Measurements from ENCODE around the gene NKIRAS2.

Gene NKIRAS2

DNA sequence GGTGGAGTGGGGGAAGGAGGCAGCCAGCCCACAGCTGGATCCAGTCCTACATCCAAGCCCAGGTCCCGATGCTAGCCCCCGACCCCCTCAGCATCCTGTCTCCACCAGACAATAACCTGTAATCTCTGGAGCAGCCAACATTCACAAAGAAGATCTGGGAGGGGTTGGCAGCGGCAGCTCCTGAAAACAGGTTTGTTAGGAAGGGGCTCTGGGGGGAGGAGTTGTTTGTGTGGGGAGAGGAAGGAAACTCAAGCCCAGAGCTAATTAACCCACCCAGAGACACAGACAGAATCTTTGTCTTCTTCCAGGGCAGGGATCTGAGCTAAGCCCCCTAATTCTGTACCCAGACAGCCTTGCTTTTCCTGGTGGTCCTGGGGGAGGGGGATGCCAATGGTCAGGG, 35.1 kb downstream of the NKIRAS2 start:
- DNase-seq (no peak), ATAC-seq (no peak)
- Mint-ChIP-seq H3K9me3 (no peaks in the 10 kb centered on the region), H3K27ac (no peak overlapping the region), H3K4me3 (no peak overlapping the region), H3K27me3 (peaks cover 56% of the 10 kb centered on the region), H3K4me1 (peaks cover 15% of the 10 kb centered on the region)

DNA sequence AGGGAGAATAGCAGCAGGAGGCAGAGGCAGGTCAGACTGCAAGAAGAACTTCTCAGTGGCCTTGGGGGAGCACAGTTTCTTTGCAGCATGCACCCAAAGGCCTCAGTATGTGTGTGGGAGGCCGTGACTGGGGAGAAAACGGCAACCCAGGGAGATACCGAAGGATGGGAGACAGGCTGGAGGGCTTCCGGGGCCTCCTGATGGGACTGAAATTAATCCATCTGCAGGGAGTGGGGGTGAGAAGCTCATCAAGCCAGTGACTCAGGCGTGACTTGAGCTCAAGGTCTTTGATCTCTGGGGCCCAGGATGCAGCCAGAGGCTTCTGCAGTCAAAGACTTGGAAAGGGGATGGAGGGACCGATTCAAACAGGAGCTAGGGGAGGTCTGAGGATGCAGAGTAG, 35.6 kb downstream of the NKIRAS2 start:
- Mint-ChIP-seq H3K9me3 (no peaks in the 10 kb centered on the region), H3K27ac (no peak overlapping the region), H3K4me3 (no peak overlapping the region), H3K4me1 (peaks cover 15% of the 10 kb centered on the region), H3K27me3 (peaks cover 55% of the 10 kb centered on the region)
- DNase-seq (no peak), ATAC-seq (no peak)

DNA sequence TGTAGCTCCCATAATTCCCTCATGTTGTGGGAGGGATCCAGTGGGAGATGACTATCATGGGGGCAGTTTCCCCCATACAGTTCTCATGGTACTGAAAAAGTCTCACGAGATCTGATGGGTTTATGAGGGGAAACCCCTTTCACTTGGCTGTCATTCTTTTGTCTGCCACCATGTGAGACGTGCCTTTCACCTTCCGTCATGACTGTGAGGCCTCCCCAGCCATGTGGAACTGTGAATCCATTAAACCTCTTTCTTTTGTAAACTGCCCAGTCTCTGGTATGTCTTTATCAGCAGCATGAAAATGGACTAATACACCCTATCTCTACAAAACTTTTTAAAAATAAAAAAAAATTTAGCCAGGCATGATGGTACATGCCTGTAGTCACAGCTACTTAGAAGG, 36.7 kb downstream of the NKIRAS2 start:
- Mint-ChIP-seq H3K4me3 (no peak overlapping the region), H3K27me3 (peaks cover 44% of the 10 kb centered on the region), H3K4me1 (peaks cover 9% of the 10 kb centered on the region), H3K27ac (no peak overlapping the region), H3K9me3 (no peaks in the 10 kb centered on the region)
- no peak for ATAC-seq
- DNase-seq, result no peak

GRCh38 chr17:42058063-42058462, 38.2 kb downstream of the NKIRAS2 start:
- Mint-ChIP-seq H3K4me3 (no peak overlapping the region), H3K4me1 (peaks cover 18% of the 10 kb centered on the region), H3K27ac (no peak overlapping the region), H3K27me3 (peaks cover 29% of the 10 kb centered on the region), H3K9me3 (no peaks in the 10 kb centered on the region)
- DNase-seq (no peak), ATAC-seq (no peak)

DNA sequence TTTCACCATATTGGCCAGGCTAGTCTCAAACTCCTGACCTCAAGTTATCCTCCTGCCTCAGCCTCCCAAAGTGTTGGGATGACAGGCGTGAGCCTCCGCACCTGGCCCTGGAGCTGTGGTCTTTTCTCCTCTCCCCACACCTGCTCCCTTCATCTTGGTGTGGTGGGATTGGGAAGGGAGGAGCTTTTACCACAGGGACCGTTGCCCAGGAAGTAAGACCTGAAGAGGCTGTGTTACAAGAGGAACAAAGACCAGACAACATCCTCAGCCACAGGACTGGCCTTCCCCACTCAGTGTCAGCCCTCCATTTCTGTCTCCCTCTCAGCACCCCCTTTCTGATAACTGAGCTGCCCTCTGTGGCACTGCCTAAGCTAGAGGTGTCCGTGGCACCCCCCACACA, 39.9 kb downstream of the NKIRAS2 start:
- Mint-ChIP-seq H3K27me3 (peaks cover 12% of the 10 kb centered on the region), H3K27ac (no peak overlapping the region), H3K9me3 (no peaks in the 10 kb centered on the region), H3K4me1 (peaks cover 36% of the 10 kb centered on the region), H3K4me3 (no peak overlapping the region)
- DNase-seq, result no peak
- ATAC-seq, result no peak

DNA sequence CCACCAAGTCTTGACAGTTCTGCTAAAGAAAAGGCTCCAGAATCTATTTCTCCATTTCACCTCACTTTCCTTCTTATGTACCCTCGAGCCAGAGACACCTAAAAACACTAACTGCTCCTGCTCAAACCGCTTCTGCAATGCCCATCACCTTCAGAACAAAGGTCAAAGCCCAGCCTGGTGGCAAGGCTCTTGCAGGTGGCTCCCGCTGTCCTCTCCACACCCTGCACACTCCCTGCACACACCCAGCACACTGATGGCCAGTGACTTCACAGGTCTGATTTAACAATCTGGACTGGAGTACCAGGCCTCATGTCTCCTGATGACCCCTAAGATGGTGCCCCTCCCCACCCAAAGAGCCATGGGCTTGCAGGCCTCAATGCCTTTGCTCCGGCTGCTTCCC, 40.3 kb downstream of the NKIRAS2 start:
- Mint-ChIP-seq H3K9me3 (no peaks in the 10 kb centered on the region), H3K4me3 (no peak overlapping the region), H3K27ac (no peak overlapping the region), H3K27me3 (peaks cover 8% of the 10 kb centered on the region), H3K4me1 (peaks cover 38% of the 10 kb centered on the region)
- DNase-seq, result no peak
- no peak for ATAC-seq

DNA sequence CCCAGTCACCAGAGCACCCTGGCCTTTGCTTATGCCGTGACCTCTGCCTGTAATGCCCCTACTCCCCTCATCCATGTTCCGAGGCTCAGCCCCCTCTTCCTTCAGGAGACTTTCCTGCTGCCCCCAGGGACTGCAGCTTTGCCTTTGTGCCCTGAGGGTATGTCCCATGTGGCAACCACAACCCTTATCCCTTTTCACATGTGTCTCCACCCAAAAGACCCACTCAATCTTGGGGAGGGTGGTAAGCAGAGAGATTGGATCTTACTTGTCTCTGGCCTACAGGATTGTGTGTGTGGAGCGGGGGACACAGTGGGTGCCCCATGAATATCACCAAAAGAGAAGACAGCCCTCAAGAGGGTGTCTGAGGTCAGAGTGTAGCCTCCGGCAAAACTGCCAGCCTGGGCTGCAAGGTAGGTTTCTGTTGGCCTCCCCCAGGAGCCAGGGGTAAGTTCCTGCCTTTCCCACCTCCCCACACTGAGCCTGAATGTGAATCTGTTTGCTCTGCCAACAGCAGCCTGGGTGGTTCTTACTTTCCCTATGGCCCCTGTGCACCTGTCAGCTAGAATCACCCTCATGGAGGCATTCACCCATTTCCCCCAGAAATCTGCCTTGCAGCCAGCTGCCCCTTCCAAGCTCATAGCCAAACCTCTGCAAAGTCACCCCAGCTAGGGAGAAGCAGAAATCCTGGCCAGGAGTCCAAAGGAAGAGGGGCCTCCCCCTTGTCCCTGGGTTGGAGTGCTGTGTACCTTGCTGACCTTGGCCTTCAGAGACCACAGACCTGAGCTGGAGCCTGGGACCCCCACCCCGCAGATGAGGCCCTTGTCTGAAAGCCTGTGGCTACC, 42.0 kb downstream of the NKIRAS2 start:
- DNase-seq (no peak), ATAC-seq (no peak)
- H3K4me1 Mint-ChIP-seq, result peaks cover 31% of the 10 kb centered on the region

GRCh38 chr17:42062681-42063080, 42.8 kb downstream of the NKIRAS2 start:
- H3K9me3 Mint-ChIP-seq, result no peaks in the 10 kb centered on the region
- peak overlapping the region; percentile 73 to 74 for H3K4me3 Mint-ChIP-seq
- no peak for ATAC-seq
- H3K27ac Mint-ChIP-seq, result no peak overlapping the region
- peaks cover 31% of the 10 kb centered on the region for H3K4me1 Mint-ChIP-seq
- no peak for DNase-seq
- H3K27me3 Mint-ChIP-seq, result no peaks in the 10 kb centered on the region

More for the DNA sequence above, 42.0 kb downstream of the NKIRAS2 start:
- H3K27me3 Mint-ChIP-seq, result no peaks in the 10 kb centered on the region
- no peak overlapping the region for H3K4me3 Mint-ChIP-seq
- no peak overlapping the region for H3K27ac Mint-ChIP-seq
- H3K9me3 Mint-ChIP-seq, result no peaks in the 10 kb centered on the region

DNA sequence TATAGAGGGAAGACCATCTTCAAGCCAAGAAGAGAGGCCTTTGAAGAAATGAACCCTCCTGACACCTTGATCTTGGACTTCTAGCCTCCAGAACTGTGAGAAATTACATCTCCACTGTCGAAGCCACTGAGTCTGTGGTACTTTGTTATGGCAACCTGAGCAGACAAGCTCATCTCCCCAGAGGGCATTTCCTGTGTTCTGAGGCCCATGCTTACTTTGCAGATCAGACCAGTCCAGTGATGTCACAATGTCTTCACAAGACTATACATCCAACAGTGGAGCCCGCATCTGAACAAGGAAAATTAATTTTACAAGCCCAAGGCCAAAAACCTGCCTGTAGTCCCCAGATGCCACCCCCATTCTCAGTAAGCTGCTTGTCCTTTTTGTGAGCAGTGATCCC, 45.3 kb downstream of the NKIRAS2 start:
- Mint-ChIP-seq H3K4me3 (no peak overlapping the region), H3K4me1 (peaks cover 31% of the 10 kb centered on the region), H3K9me3 (no peaks in the 10 kb centered on the region), H3K27me3 (no peaks in the 10 kb centered on the region), H3K27ac (no peak overlapping the region)
- ATAC-seq (no peak), DNase-seq (no peak)

GRCh38 chr17:42067371-42068091, 47.6 kb downstream of the NKIRAS2 start:
- peak; percentile 65 to 67 for DNase-seq
- peak; percentile 40 for ATAC-seq
- Mint-ChIP-seq H3K4me3 (no peak overlapping the region), H3K4me1 (peaks cover 36% of the 10 kb centered on the region), H3K9me3 (no peaks in the 10 kb centered on the region), H3K27ac (no peak overlapping the region), H3K27me3 (peaks cover 10% of the 10 kb centered on the region)

DNA sequence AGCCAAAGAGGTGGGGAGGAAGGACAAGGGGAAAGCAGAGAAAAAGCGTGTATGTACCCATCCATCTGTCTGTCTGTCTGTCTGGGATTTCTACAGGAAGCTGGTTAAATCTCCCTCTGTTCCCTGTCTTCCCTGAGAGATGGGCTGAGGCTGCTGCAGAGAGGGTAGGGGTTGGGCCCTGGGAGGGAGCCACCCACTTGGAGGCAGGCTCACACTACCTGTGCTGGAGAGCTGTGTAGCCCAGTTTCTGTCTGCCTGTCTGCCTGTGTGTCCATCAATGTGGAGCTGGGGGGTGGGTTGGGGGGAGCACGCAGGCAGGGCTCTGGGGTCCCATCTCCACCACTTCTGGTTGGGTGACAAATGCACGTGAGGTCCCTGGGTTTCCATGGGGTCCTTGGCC, 49.1 kb downstream of the NKIRAS2 start:
- Mint-ChIP-seq H3K4me1 (peaks cover 33% of the 10 kb centered on the region), H3K4me3 (no peak overlapping the region), H3K9me3 (no peaks in the 10 kb centered on the region), H3K27ac (peak overlapping the region in 1 of 2 donors; percentile 63), H3K27me3 (peaks cover 25% of the 10 kb centered on the region)
- ATAC-seq (no peak), DNase-seq (no peak)

- ATAC-seq (peak; percentile 50), DNase-seq (no peak)
- peak overlapping the region; percentile 78 to 80 for H3K4me3 Mint-ChIP-seq
- H3K27me3 Mint-ChIP-seq, result peaks cover 28% of the 10 kb centered on the region
- peak overlapping the region; percentile 72 to 84 for H3K27ac Mint-ChIP-seq
- peaks cover 20% of the 10 kb centered on the region for H3K4me1 Mint-ChIP-seq
- H3K9me3 Mint-ChIP-seq, result no peaks in the 10 kb centered on the region
Observed at GRCh38 chr17:42071810-42072209, 51.9 kb downstream of the NKIRAS2 start.

- H3K4me1 Mint-ChIP-seq, result peaks cover 20% of the 10 kb centered on the region
- peak overlapping the region; percentile 80 to 81 for H3K4me3 Mint-ChIP-seq
- peak overlapping the region; percentile 9 to 83 for H3K27ac Mint-ChIP-seq
- DNase-seq (no peak), ATAC-seq (peak; percentile 47)
- no peaks in the 10 kb centered on the region for H3K9me3 Mint-ChIP-seq
- H3K27me3 Mint-ChIP-seq, result peaks cover 28% of the 10 kb centered on the region
Observed at GRCh38 chr17:42072323-42073187, 52.7 kb downstream of the NKIRAS2 start.
